ENCODE data around the gene IRAK1.

Gene IRAK1

GRCh38 chrX:154040307-154040756, 20.6 kb upstream of the IRAK1 start:
- peak; percentile 43 for DNase-seq (ENCODE audit: low spot score)

- DNase-seq (ENCODE audit: low spot score) = no peak
These were observed 19.9 kb upstream of the IRAK1 start for GRCh38 chrX:154039577-154039976.

- DNase-seq (ENCODE audit: low spot score) = no peak
These were observed 19.0 kb upstream of the IRAK1 start for GRCh38 chrX:154038656-154039055.

GRCh38 chrX:154037754-154038153, 18.1 kb upstream of the IRAK1 start:
- no peak for DNase-seq (ENCODE audit: low spot score)

GRCh38 chrX:154036513-154036912, 16.8 kb upstream of the IRAK1 start:
- DNase-seq (ENCODE audit: low spot score) = no peak

GRCh38 chrX:154033848-154034247, 14.1 kb upstream of the IRAK1 start:
- DNase-seq (ENCODE audit: low spot score) = no peak

GRCh38 chrX:154032653-154033052, 13.0 kb upstream of the IRAK1 start:
- no peak for DNase-seq (ENCODE audit: low spot score)

GRCh38 chrX:154032160-154032559, 12.5 kb upstream of the IRAK1 start:
- DNase-seq (ENCODE audit: low spot score) = no peak

- no peak for DNase-seq (ENCODE audit: low spot score)
These were observed 11.1 kb upstream of the IRAK1 start for GRCh38 chrX:154030715-154031305.

GRCh38 chrX:154030266-154030665, 10.6 kb upstream of the IRAK1 start:
- peak; percentile 39 for DNase-seq (ENCODE audit: low spot score)

GRCh38 chrX:154029439-154029838, 9.7 kb upstream of the IRAK1 start:
- no peak for DNase-seq (ENCODE audit: low spot score)

- DNase-seq (ENCODE audit: low spot score) = no peak
These were observed 8.9 kb upstream of the IRAK1 start for GRCh38 chrX:154028502-154029184.

GRCh38 chrX:154027986-154028385, 8.3 kb upstream of the IRAK1 start:
- DNase-seq (ENCODE audit: low spot score) = no peak

- no peak for DNase-seq (ENCODE audit: low spot score)
These were observed 7.3 kb upstream of the IRAK1 start for GRCh38 chrX:154027022-154027402.

- no peak for DNase-seq (ENCODE audit: low spot score)
These were observed 6.7 kb upstream of the IRAK1 start for GRCh38 chrX:154026136-154027021.

GRCh38 chrX:154025230-154025629, 5.5 kb upstream of the IRAK1 start:
- no peak for DNase-seq (ENCODE audit: low spot score)

GRCh38 chrX:154024271-154024670, 4.6 kb upstream of the IRAK1 start:
- no peak for DNase-seq (ENCODE audit: low spot score)

- DNase-seq (ENCODE audit: low spot score) = no peak
These were observed 3.7 kb upstream of the IRAK1 start for GRCh38 chrX:154023276-154024000.

GRCh38 chrX:154022108-154022507, 2.4 kb upstream of the IRAK1 start:
- DNase-seq (ENCODE audit: low spot score) = no peak

GRCh38 chrX:154021131-154021611, 1.5 kb upstream of the IRAK1 start:
- DNase-seq (ENCODE audit: low spot score) = no peak

GRCh38 chrX:154020536-154021115, 924 bp upstream of the IRAK1 start:
- no peak for DNase-seq (ENCODE audit: low spot score)
